Epithelial cell of proximal tubule (primary cell): Measurements from ENCODE around the gene TMEM258. TPM values are rescaled to one million over a fixed set of nuclear protein-coding genes. Genes with fewer than 3 reads are reported as not detected.

Source experiments
- DNase-seq: peaks from one replicate; pipeline ENCODE4 v3.0.0-alpha.2; 2011; ENCODE audit warnings: low read depth
- H3K4me3 ChIP-seq: 2 replicates; pipeline ENCODE4 v1.5.1; 2011; ENCODE audit warnings: low read depth, mild to moderate bottlenecking, low read length
- CTCF ChIP-seq: conservative IDR thresholded peaks from 2 replicates; pipeline ENCODE4 v1.5.1; 2012; ENCODE audit warnings: low read depth, mild to moderate bottlenecking, low read length
- total RNA-seq: library from RNA; depleted of rRNA; stranded (reverse); fragments of >200 nt; gene quantifications from 2 replicates; pipeline ENCODE4 v1.2.3, GENCODE V29; 2015

Gene TMEM258
- total RNA-seq, 1 donor from 2014 or later, result 95.1 TPM

GRCh38 chr11:61775606-61776554, 16.5 kb downstream of the TMEM258 start:
- no peak overlapping the region for H3K4me3 ChIP-seq
- TF ChIP-seq CTCF, result no peak
- DNase-seq, result no peak

- DNase-seq, result no peak
- no peak for TF ChIP-seq CTCF
- H3K4me3 ChIP-seq, result no peak overlapping the region
These were observed 17.3 kb downstream of the TMEM258 start for GRCh38 chr11:61775106-61775505.

- no peak for DNase-seq
- no peak overlapping the region for H3K4me3 ChIP-seq
- TF ChIP-seq CTCF, result no peak
These were observed 18.0 kb downstream of the TMEM258 start for GRCh38 chr11:61774411-61774810.

GRCh38 chr11:61773809-61774208, 18.6 kb downstream of the TMEM258 start:
- no peak overlapping the region for H3K4me3 ChIP-seq
- no peak for DNase-seq
- TF ChIP-seq CTCF, result no peak

GRCh38 chr11:61773356-61773755, 19.0 kb downstream of the TMEM258 start:
- DNase-seq, result no peak
- no peak for TF ChIP-seq CTCF
- no peak overlapping the region for H3K4me3 ChIP-seq

- no peak overlapping the region for H3K4me3 ChIP-seq
- no peak for TF ChIP-seq CTCF
- no peak for DNase-seq
These were observed 20.4 kb downstream of the TMEM258 start for GRCh38 chr11:61771985-61772455.
